Measurements from ENCODE around the gene LPCAT2. TPM values are rescaled to one million over a fixed set of nuclear protein-coding genes. Genes with fewer than 3 reads are reported as not detected.

Gene LPCAT2
- total RNA-seq, 1 experiment from 2014 or later: 7.1 TPM

GRCh38 chr16:55568207-55568606 lies 59.3 kb downstream of the LPCAT2 start:
- POLR2A ChIA-PET: no interaction called here
- ATAC-seq (no peak), DNase-seq (ENCODE audit: low spot score) (no peak)
- TF ChIP-seq CREM (CRISPR knock-in tag; IDR thresholded peaks at IDR 0.05) (no peak), ETV6 (CRISPR knock-in tag; IDR thresholded peaks at IDR 0.05) (no peak), ZNF263 (CRISPR knock-in tag; IDR thresholded peaks at IDR 0.05; ENCODE audit: low read depth) (no peak)
- Mint-ChIP-seq H3K4me1 (0 out of 2 replicates have a peak, but pooled peaks cover 3% of the 10 kb centered on the region), H3K27me3 (ENCODE audit: low read depth) (no peaks in the 10 kb centered on the region), H3K9me3 (no peaks in the 10 kb centered on the region), H3K27ac (no peak overlapping the region), H3K36me3 (no peaks in the 10 kb centered on the region), H3K4me3 (no peak overlapping the region)
- CTCF ChIA-PET: interaction anchor here (3.4 kb wide), 1 partner anchor 103 kb away, joined by 10 read pairs; no protein-coding TSS in a partner anchor

- ATAC-seq (no peak), DNase-seq (ENCODE audit: low spot score) (no peak)
- TF ChIP-seq ZNF671 (CRISPR knock-in tag; IDR thresholded peaks at IDR 0.05) (no peak), NR1H2 (CRISPR knock-in tag; IDR thresholded peaks at IDR 0.05) (no peak), NR2C2 (CRISPR knock-in tag; IDR thresholded peaks at IDR 0.05) (no peak), CTCF (IDR thresholded peaks at IDR 0.05) (no peak), ETV6 (CRISPR knock-in tag; IDR thresholded peaks at IDR 0.05) (no peak), ERG (CRISPR knock-in tag; IDR thresholded peaks at IDR 0.05) (no peak), TEAD1 (CRISPR knock-in tag; IDR thresholded peaks at IDR 0.05) (no peak), ZNF416 (CRISPR knock-in tag; IDR thresholded peaks at IDR 0.05) (no peak), RELA (CRISPR knock-in tag; IDR thresholded peaks at IDR 0.05; ENCODE audit: borderline replicate concordance) (no peak), JUN (CRISPR knock-in tag; IDR thresholded peaks at IDR 0.05) (no peak), MAX (CRISPR knock-in tag; IDR thresholded peaks at IDR 0.05) (no peak), ZBTB43 (CRISPR knock-in tag; IDR thresholded peaks at IDR 0.05) (no peak), FOXP4 (CRISPR knock-in tag; IDR thresholded peaks at IDR 0.05) (no peak), KAT7 (CRISPR knock-in tag; IDR thresholded peaks at IDR 0.05; ENCODE audit: borderline replicate concordance) (no peak), AFF4 (CRISPR knock-in tag; IDR thresholded peaks at IDR 0.05; ENCODE audit: borderline replicate concordance) (no peak), E2F5 (CRISPR knock-in tag; IDR thresholded peaks at IDR 0.05) (no peak), CREM (CRISPR knock-in tag; IDR thresholded peaks at IDR 0.05) (no peak)
- H3K27me3 Mint-ChIP-seq (ENCODE audit: low read depth): no peaks in the 10 kb centered on the region
- ChIA-PET CTCF (interaction anchor here (3.4 kb wide), 1 partner anchor 104 kb away, joined by 10 read pairs; no protein-coding TSS in a partner anchor), POLR2A (no interaction called here)
- H3K4me1 Mint-ChIP-seq: 0 out of 2 replicates have a peak, but pooled peaks cover 3% of the 10 kb centered on the region
- H3K36me3 Mint-ChIP-seq: no peaks in the 10 kb centered on the region
- no peak overlapping the region for H3K27ac Mint-ChIP-seq
- no peak overlapping the region for H3K4me3 Mint-ChIP-seq
- no peaks in the 10 kb centered on the region for H3K9me3 Mint-ChIP-seq
These were observed 60.2 kb downstream of the LPCAT2 start for GRCh38 chr16:55569025-55569424.
